ENCODE measurements around the gene ANO2.

ANO2 gene

GRCh38 chr12:5577741-5578140, 367.3 kb downstream of the ANO2 start:
- Histone ChIP-seq H3K4me2 (ENCODE audit: low read length) (no peak overlapping the region), H4K20me1 (ENCODE audit: insufficient read depth, low read length) (no peaks in the 10 kb centered on the region), H3K27me3 (ENCODE audit: low read depth, low read length) (peaks cover 14% of the 10 kb centered on the region; the same call in 1 of the 2 replicates), H3K4me1 (ENCODE audit: low read length) (no peaks in the 10 kb centered on the region), H3K9ac (ENCODE audit: low read length) (no peak overlapping the region), H3K9me3 (ENCODE audit: insufficient read depth, low read length) (no peaks in the 10 kb centered on the region), H2AFZ (ENCODE audit: low read depth, low read length) (no peak overlapping the region), H3K4me3 (ENCODE audit: low read length) (no peak overlapping the region), H3K27ac (ENCODE audit: low read length) (no peak overlapping the region), H3K79me2 (ENCODE audit: low read length) (no peaks in the 10 kb centered on the region), H3K36me3 (replicated peaks; ENCODE audit: low read depth, low read length) (no peaks in the 10 kb centered on the region)
- TF ChIP-seq, protein P1, sequence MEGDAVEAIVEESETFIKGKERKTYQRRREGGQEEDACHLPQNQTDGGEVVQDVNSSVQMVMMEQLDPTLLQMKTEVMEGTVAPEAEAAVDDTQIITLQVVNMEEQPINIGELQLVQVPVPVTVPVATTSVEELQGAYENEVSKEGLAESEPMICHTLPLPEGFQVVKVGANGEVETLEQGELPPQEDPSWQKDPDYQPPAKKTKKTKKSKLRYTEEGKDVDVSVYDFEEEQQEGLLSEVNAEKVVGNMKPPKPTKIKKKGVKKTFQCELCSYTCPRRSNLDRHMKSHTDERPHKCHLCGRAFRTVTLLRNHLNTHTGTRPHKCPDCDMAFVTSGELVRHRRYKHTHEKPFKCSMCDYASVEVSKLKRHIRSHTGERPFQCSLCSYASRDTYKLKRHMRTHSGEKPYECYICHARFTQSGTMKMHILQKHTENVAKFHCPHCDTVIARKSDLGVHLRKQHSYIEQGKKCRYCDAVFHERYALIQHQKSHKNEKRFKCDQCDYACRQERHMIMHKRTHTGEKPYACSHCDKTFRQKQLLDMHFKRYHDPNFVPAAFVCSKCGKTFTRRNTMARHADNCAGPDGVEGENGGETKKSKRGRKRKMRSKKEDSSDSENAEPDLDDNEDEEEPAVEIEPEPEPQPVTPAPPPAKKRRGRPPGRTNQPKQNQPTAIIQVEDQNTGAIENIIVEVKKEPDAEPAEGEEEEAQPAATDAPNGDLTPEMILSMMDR (IDR thresholded peaks at IDR 0.05; ENCODE audit: low read depth, low read length), result no peak
- TF ChIP-seq EZH2phosphoT487 (IDR thresholded peaks at IDR 0.05; ENCODE audit: low read depth), result no peak

DNA sequence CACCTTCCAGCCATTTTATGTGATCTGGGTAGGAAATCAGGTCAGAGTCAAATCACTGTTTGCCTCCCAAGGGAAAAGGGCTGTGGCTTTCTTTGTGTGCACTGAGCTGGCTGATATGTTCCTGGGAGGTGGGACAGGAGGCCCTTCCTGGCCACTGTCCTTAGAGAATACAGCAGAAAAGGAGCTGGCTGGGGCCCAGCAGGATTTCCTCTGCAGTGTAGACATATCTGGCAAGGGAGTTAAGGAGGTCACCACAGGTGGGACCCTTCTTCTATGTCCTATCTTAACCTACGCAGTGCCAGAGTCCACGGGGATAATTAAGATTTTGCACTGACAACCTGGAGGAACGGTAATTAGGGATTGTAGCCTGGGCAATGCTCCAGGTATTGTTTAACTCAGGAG, 367.8 kb downstream of the ANO2 start:
- H3K79me2 ChIP-seq (ENCODE audit: low read length), result no peaks in the 10 kb centered on the region
- no peak overlapping the region for H2AFZ ChIP-seq (ENCODE audit: low read depth, low read length)
- TF ChIP-seq, protein P1 (IDR thresholded peaks at IDR 0.05; ENCODE audit: low read depth, low read length), result no peak
- peaks cover 14% of the 10 kb centered on the region; the same call in 1 of the 2 replicates for H3K27me3 ChIP-seq (ENCODE audit: low read depth, low read length)
- no peaks in the 10 kb centered on the region for H3K36me3 ChIP-seq (replicated peaks; ENCODE audit: low read depth, low read length)
- H3K27ac ChIP-seq (ENCODE audit: low read length), result no peak overlapping the region
- no peak overlapping the region for H3K9ac ChIP-seq (ENCODE audit: low read length)
- no peak overlapping the region for H3K4me2 ChIP-seq (ENCODE audit: low read length)
- H3K9me3 ChIP-seq (ENCODE audit: insufficient read depth, low read length), result no peaks in the 10 kb centered on the region
- H4K20me1 ChIP-seq (ENCODE audit: insufficient read depth, low read length), result no peaks in the 10 kb centered on the region
- no peak overlapping the region for H3K4me3 ChIP-seq (ENCODE audit: low read length)
- H3K4me1 ChIP-seq (ENCODE audit: low read length), result no peaks in the 10 kb centered on the region

DNA sequence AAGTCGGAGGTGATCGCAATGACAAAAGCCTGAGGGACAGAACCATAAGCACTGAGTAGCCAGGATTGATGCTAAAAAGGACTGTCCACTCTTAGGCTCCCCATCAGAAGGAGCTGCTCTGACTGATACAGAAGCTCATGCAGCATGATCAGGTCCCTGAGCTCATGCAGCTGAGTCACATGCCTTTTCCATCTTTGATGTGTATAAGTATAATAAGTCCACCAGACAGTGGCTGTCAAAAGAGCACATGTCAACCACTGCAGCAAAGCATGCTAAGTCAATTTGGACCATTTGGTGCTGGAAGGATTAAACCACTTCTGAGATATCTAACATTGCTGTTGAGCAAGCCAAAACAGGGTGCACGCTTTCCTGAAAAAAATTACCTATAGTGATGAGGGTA, 369.1 kb downstream of the ANO2 start:
- Histone ChIP-seq H2AFZ (ENCODE audit: low read depth, low read length) (no peak overlapping the region), H3K36me3 (replicated peaks; ENCODE audit: low read depth, low read length) (no peaks in the 10 kb centered on the region), H4K20me1 (ENCODE audit: insufficient read depth, low read length) (no peaks in the 10 kb centered on the region), H3K4me3 (ENCODE audit: low read length) (no peak overlapping the region), H3K4me1 (ENCODE audit: low read length) (no peaks in the 10 kb centered on the region), H3K27ac (ENCODE audit: low read length) (no peak overlapping the region), H3K9me3 (ENCODE audit: insufficient read depth, low read length) (no peaks in the 10 kb centered on the region), H3K27me3 (ENCODE audit: low read depth, low read length) (peaks cover 12% of the 10 kb centered on the region; the same call in 1 of the 2 replicates), H3K4me2 (ENCODE audit: low read length) (no peak overlapping the region), H3K9ac (ENCODE audit: low read length) (no peak overlapping the region), H3K79me2 (ENCODE audit: low read length) (no peaks in the 10 kb centered on the region)
- TF ChIP-seq, protein P1 (IDR thresholded peaks at IDR 0.05; ENCODE audit: low read depth, low read length), result no peak
- TF ChIP-seq EZH2phosphoT487 (IDR thresholded peaks at IDR 0.05; ENCODE audit: low read depth), result no peak

DNA sequence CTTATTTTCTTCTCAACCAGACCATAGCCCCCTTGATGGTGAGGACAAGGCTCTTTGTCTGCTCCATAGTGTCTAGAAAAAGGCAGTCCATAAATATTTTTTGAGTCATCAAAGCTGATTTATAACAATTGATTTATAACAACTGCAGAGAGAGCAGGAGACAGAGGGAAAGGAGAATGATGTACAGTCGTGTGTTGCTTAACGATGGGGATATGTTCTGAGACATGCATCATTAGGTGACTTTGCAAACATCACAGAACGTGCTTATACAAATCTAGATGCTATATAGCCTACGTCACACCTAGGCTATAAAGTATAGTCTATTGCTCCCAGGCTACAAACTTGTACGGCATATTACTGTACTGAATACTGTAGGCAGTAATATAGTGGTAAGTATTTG, 369.8 kb downstream of the ANO2 start:
- TF ChIP-seq, protein P1 (IDR thresholded peaks at IDR 0.05; ENCODE audit: low read depth, low read length), result no peak
- no peaks in the 10 kb centered on the region for H3K4me1 ChIP-seq (ENCODE audit: low read length)
- H3K36me3 ChIP-seq (replicated peaks; ENCODE audit: low read depth, low read length), result no peaks in the 10 kb centered on the region
- no peak overlapping the region for H3K27ac ChIP-seq (ENCODE audit: low read length)
- H3K9me3 ChIP-seq (ENCODE audit: insufficient read depth, low read length), result no peaks in the 10 kb centered on the region
- no peak overlapping the region for H3K9ac ChIP-seq (ENCODE audit: low read length)
- H3K27me3 ChIP-seq (ENCODE audit: low read depth, low read length), result peaks cover 10% of the 10 kb centered on the region; the same call in 1 of the 2 replicates
- H2AFZ ChIP-seq (ENCODE audit: low read depth, low read length), result no peak overlapping the region
- H4K20me1 ChIP-seq (ENCODE audit: insufficient read depth, low read length), result no peaks in the 10 kb centered on the region
- H3K4me2 ChIP-seq (ENCODE audit: low read length), result no peak overlapping the region
- H3K79me2 ChIP-seq (ENCODE audit: low read length), result no peaks in the 10 kb centered on the region
- H3K4me3 ChIP-seq (ENCODE audit: low read length), result no peak overlapping the region
